GM13977 (cell line): ENCODE data around the gene ARHGAP15.

ENCODE experiments used
- DNase-seq: peaks from one replicate; pipeline ENCODE4 v3.0.0; 2012; ENCODE audit warnings: low spot score
- in situ Hi-C: fragments of 300-500 bp; cut with MboI; formaldehyde crosslinking; loops from one replicate; pipeline ENCODE4 v1.12.0; 2022; ENCODE audit warnings: low sequenced_read_pairs, low pct_unique_long_range_greater_than_20kb, mixed read lengths, inconsistent platforms; ENCODE audit not compliant: unreplicated experiment
- TF ChIP-seq, protein P1 (sequence below): IDR thresholded peaks from 2 replicates; pipeline ENCODE4 v1.5.1; 2012; ENCODE audit warnings: mild to moderate bottlenecking, control low read depth; ENCODE audit not compliant: insufficient read depth; ENCODE audit errors: extremely low read depth, missing control alignments

Gene ARHGAP15

DNA sequence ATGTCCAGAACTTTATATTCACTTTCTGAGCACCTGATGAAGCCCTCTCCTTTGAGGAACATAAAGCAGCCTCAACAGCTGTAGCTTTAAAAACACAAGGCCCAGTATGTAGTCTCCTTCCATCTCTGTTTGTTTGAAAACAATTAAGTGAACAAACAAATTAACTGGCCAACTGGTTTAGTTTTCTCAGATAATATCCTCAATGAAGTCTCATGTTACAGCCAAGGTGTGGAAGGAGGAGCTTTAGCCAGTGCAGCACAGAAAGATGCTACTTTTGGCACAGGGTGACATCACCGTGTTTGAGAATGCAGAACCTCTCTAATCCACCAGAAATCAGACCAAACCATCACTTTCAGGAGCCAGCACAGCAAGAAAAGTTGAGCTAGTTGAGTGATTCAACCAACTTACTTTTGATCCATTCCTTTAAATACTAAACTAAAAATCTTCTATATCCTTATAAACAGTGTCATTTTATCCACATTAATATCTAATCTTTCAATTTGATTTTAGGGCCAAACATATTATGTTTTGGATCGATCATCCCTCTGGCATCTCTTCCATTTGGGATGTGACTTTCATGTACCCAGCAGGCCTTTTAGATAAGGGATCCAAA, 488.7 kb downstream of the ARHGAP15 start:
- TF ChIP-seq, protein P1, sequence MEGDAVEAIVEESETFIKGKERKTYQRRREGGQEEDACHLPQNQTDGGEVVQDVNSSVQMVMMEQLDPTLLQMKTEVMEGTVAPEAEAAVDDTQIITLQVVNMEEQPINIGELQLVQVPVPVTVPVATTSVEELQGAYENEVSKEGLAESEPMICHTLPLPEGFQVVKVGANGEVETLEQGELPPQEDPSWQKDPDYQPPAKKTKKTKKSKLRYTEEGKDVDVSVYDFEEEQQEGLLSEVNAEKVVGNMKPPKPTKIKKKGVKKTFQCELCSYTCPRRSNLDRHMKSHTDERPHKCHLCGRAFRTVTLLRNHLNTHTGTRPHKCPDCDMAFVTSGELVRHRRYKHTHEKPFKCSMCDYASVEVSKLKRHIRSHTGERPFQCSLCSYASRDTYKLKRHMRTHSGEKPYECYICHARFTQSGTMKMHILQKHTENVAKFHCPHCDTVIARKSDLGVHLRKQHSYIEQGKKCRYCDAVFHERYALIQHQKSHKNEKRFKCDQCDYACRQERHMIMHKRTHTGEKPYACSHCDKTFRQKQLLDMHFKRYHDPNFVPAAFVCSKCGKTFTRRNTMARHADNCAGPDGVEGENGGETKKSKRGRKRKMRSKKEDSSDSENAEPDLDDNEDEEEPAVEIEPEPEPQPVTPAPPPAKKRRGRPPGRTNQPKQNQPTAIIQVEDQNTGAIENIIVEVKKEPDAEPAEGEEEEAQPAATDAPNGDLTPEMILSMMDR = no peak
- in situ Hi-C loops = no loop called here
- DNase-seq = no peak

GRCh38 chr2:143622106-143622505, 492.9 kb downstream of the ARHGAP15 start:
- no peak for DNase-seq
- in situ Hi-C loops = no loop called here
- TF ChIP-seq, protein P1 = no peak

GRCh38 chr2:143623231-143623908, 494.2 kb downstream of the ARHGAP15 start:
- DNase-seq = no peak
- TF ChIP-seq, protein P1 = no peak

DNA sequence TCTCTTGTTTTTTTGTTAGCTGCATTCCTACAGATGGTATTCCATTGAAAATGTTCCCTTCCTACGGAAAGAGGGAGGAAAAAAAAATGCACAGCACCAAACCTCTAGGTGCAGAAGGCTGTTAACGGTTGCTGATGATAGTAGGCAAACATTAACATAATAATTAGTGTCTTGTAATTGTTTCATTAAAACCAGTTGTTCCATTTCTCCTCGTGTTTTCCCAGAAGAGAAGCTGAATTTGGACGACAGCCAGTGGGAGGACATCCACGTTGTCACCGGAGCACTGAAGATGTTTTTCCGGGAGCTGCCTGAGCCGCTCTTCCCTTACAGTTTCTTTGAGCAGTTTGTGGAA, 494.7 kb downstream of the ARHGAP15 start:
- TF ChIP-seq, protein P1 = no peak
- in situ Hi-C loops = no loop called here
- no peak for DNase-seq

More at GRCh38 chr2:143623231-143623908, 494.2 kb downstream of the ARHGAP15 start:
- in situ Hi-C loops = no loop called here

- in situ Hi-C loops = no loop called here
- TF ChIP-seq, protein P1 = no peak
- DNase-seq = no peak
Measured at GRCh38 chr2:143629340-143629739, 500.1 kb downstream of the ARHGAP15 start.

DNA sequence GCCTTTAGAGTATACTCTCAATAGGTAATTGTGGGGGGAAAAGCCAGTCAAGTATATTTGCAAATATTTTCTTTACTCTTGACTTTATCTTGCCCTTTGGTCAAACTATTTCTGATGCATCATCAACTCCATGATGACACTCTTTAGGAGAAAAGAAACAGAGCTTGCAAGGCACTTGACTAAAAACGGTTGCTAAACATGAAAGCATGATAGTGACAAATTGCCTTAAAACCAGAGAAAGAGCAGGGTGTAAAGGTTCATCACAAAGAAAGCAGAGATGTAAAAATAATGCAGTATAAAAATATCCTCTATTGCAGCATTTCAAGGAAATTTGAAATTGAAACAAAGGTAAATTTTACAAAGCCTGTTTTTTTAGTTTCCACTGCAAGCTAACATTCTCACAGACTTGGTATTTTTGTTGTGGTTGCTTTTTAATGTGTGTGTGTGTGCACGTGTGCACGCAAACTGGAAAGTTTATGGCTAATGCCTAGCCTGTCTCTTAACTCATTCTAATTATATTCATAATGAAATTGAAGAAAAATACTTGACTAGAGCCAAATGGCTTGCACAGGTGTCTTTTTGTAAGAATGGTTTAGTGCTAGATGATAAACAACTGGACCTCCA, 503.6 kb downstream of the ARHGAP15 start:
- in situ Hi-C loops = no loop called here
- DNase-seq = no peak

More for the DNA sequence above, 503.6 kb downstream of the ARHGAP15 start:
- TF ChIP-seq, protein P1 = no peak
